Nucleus accumbens (tissue), 56 donors: ENCODE data around the gene DISP3.

Source experiments
- DNase-seq, 56 donors: peaks; one replicate each; lab custom pipeline; 2025; lab: John Stamatoyannopoulos, UW

DISP3 gene

GRCh38 chr1:11507309-11507708 is 28.4 kb downstream of the DISP3 start:
- DNase-seq: no peak

- no peak for DNase-seq
These were observed 34.7 kb downstream of the DISP3 start for GRCh38 chr1:11513681-11514080.

- DNase-seq: no peak
These were observed 35.4 kb downstream of the DISP3 start for GRCh38 chr1:11514366-11514765.

- no peak for DNase-seq
These were observed 36.7 kb downstream of the DISP3 start for GRCh38 chr1:11515368-11516300.

- DNase-seq: no peak
These were observed 38.1 kb downstream of the DISP3 start for GRCh38 chr1:11516961-11517635.

GRCh38 chr1:11518016-11518701 is 39.2 kb downstream of the DISP3 start:
- no peak for DNase-seq

- DNase-seq: no peak
These were observed 40.1 kb downstream of the DISP3 start for GRCh38 chr1:11518791-11519628.

GRCh38 chr1:11519629-11520031 is 40.7 kb downstream of the DISP3 start:
- no peak for DNase-seq

- DNase-seq: no peak
These were observed 41.7 kb downstream of the DISP3 start for GRCh38 chr1:11520531-11521233.

GRCh38 chr1:11521582-11522399 is 42.8 kb downstream of the DISP3 start:
- no peak for DNase-seq

GRCh38 chr1:11522400-11523235 is 43.7 kb downstream of the DISP3 start:
- no peak for DNase-seq

- peak in 5 of 56 donors; percentile 16 to 45 (median 26) for DNase-seq
These were observed 44.3 kb downstream of the DISP3 start for GRCh38 chr1:11523261-11523660.

GRCh38 chr1:11523746-11524464 is 45.0 kb downstream of the DISP3 start:
- no peak for DNase-seq

GRCh38 chr1:11524465-11525150 is 45.7 kb downstream of the DISP3 start:
- no peak for DNase-seq

- DNase-seq: no peak
These were observed 46.2 kb downstream of the DISP3 start for GRCh38 chr1:11525151-11525505.

GRCh38 chr1:11525516-11525915 is 46.6 kb downstream of the DISP3 start:
- DNase-seq: no peak
